Ishikawa (cell line): ENCODE measurements around the gene TRIB2.

Source experiments
- CEBPB ChIP-seq: IDR thresholded peaks from 2 replicates; pipeline ENCODE4 v1.6.1; 2012
- CREB1 ChIP-seq: IDR thresholded peaks from 2 replicates; pipeline ENCODE4 v1.6.1; 2012; ENCODE audit warnings: low read depth
- EGR1 ChIP-seq: IDR thresholded peaks from 2 replicates; pipeline ENCODE4 v1.6.1; 2012
- EP300 ChIP-seq: IDR thresholded peaks from 2 replicates; pipeline ENCODE4 v1.6.1; 2012; ENCODE audit warnings: borderline replicate concordance
- FOXM1 ChIP-seq: IDR thresholded peaks from 2 replicates; pipeline ENCODE4 v1.6.1; 2012; ENCODE audit warnings: low read depth, borderline replicate concordance
- MAX ChIP-seq: IDR thresholded peaks from 2 replicates; pipeline ENCODE4 v1.6.1; 2012
- RAD21 ChIP-seq: IDR thresholded peaks from 2 replicates; pipeline ENCODE4 v1.6.1; 2012; ENCODE audit warnings: low read depth
- REST ChIP-seq: IDR thresholded peaks from 2 replicates; pipeline ENCODE4 v1.6.1; 2012; ENCODE audit warnings: low read depth, mild to moderate bottlenecking
- TAF1 ChIP-seq: IDR thresholded peaks from 2 replicates; pipeline ENCODE4 v1.6.1; 2012; ENCODE audit warnings: low read depth, mild to moderate bottlenecking
- USF1 ChIP-seq: IDR thresholded peaks from 2 replicates; pipeline ENCODE4 v1.6.1; 2012
- YY1 ChIP-seq: IDR thresholded peaks from 2 replicates; pipeline ENCODE4 v1.6.1; 2012; ENCODE audit warnings: low read depth
- ZBTB7A ChIP-seq: IDR thresholded peaks from 2 replicates; pipeline ENCODE4 v1.6.1; 2012; ENCODE audit warnings: low read depth

GRCh38 chr2:12704378-12704777 lies 12.4 kb upstream of the TRIB2 start:
- TF ChIP-seq REST (no peak), ZBTB7A (no peak), TAF1 (no peak), MAX (no peak), RAD21 (no peak), YY1 (no peak), USF1 (no peak), CREB1 (no peak), CEBPB (no peak), EP300 (no peak), EGR1 (no peak), FOXM1 (no peak)
